Activated CD4-positive, alpha-beta T cell treated with anti-CD3 and anti-CD28 coated beads, Interleukin-2, amount 10 ng/mL, durations not matched to agents 24 days and 14 days (primary cell): ENCODE data around the gene PHACTR3. TPM values are rescaled to one million over a fixed set of nuclear protein-coding genes. Genes with fewer than 3 reads are reported as not detected.

Source experiments
- DNase-seq: peaks from one replicate; pipeline ENCODE4 v3.0.0; 2022
- H3K27ac Mint-ChIP-seq: one replicate; pipeline ENCODE4 v1.8.0; 2022; ENCODE audit warnings: mild to moderate bottlenecking, mixed read lengths
- H3K27me3 Mint-ChIP-seq: one replicate; pipeline ENCODE4 v1.8.0; 2022; ENCODE audit warnings: mixed read lengths
- H3K36me3 Mint-ChIP-seq: one replicate; pipeline ENCODE4 v1.8.0; 2022; ENCODE audit warnings: low read depth, mild to moderate bottlenecking, mixed read lengths
- H3K4me1 Mint-ChIP-seq: one replicate; pipeline ENCODE4 v1.8.0; 2021; ENCODE audit warnings: mixed read lengths
- H3K4me3 Mint-ChIP-seq: one replicate; pipeline ENCODE4 v1.8.0; 2022; ENCODE audit warnings: mild to moderate bottlenecking, moderate library complexity, mixed read lengths
- H3K9me3 Mint-ChIP-seq: one replicate; pipeline ENCODE4 v1.8.0; 2021; ENCODE audit warnings: mixed read lengths
- intact Hi-C: fragments of 100-400 bp; cut with micrococcal nuclease; formaldehyde crosslinking; loops from one replicate; pipeline ENCODE4 v1.15.1; 2023
- total RNA-seq: library from RNA; stranded (reverse); gene quantifications from 2 replicates; pipeline ENCODE4 v1.2.3, GENCODE V29; 2022

The PHACTR3 gene
- total RNA-seq, 1 donor from 2014 or later: not detected

GRCh38 chr20:59693587-59693986 lies 89.2 kb downstream of the PHACTR3 start:
- Mint-ChIP-seq H3K27me3 (peaks cover 4% of the 10 kb centered on the region), H3K27ac (no peak overlapping the region), H3K9me3 (no peaks in the 10 kb centered on the region), H3K36me3 (no peaks in the 10 kb centered on the region), H3K4me1 (no peaks in the 10 kb centered on the region), H3K4me3 (no peak overlapping the region)
- intact Hi-C loops: no loop called here
- DNase-seq: no peak

- DNase-seq: no peak
- intact Hi-C loops: no loop called here
- Mint-ChIP-seq H3K27me3 (peaks cover 4% of the 10 kb centered on the region), H3K9me3 (no peaks in the 10 kb centered on the region), H3K36me3 (no peaks in the 10 kb centered on the region), H3K27ac (no peak overlapping the region), H3K4me3 (no peak overlapping the region), H3K4me1 (no peaks in the 10 kb centered on the region)
Measured at GRCh38 chr20:59696476-59696875, 92.1 kb downstream of the PHACTR3 start.

GRCh38 chr20:59697068-59697467 lies 92.7 kb downstream of the PHACTR3 start:
- H3K9me3 Mint-ChIP-seq: no peaks in the 10 kb centered on the region
- H3K27ac Mint-ChIP-seq: no peak overlapping the region
- intact Hi-C loops: no loop called here
- H3K36me3 Mint-ChIP-seq: no peaks in the 10 kb centered on the region
- H3K4me3 Mint-ChIP-seq: no peak overlapping the region
- H3K4me1 Mint-ChIP-seq: no peaks in the 10 kb centered on the region
- H3K27me3 Mint-ChIP-seq: peaks cover 4% of the 10 kb centered on the region
- no peak for DNase-seq

GRCh38 chr20:59698598-59698997 lies 94.3 kb downstream of the PHACTR3 start:
- no peak overlapping the region for H3K27ac Mint-ChIP-seq
- H3K4me1 Mint-ChIP-seq: no peaks in the 10 kb centered on the region
- H3K4me3 Mint-ChIP-seq: no peak overlapping the region
- no peaks in the 10 kb centered on the region for H3K9me3 Mint-ChIP-seq
- no peak for DNase-seq
- intact Hi-C loops: no loop called here
- peaks cover 6% of the 10 kb centered on the region for H3K27me3 Mint-ChIP-seq
- no peaks in the 10 kb centered on the region for H3K36me3 Mint-ChIP-seq

GRCh38 chr20:59701236-59701635 lies 96.9 kb downstream of the PHACTR3 start:
- Mint-ChIP-seq H3K4me1 (no peaks in the 10 kb centered on the region), H3K9me3 (no peaks in the 10 kb centered on the region), H3K4me3 (no peak overlapping the region), H3K27me3 (peaks cover 4% of the 10 kb centered on the region), H3K36me3 (no peaks in the 10 kb centered on the region), H3K27ac (no peak overlapping the region)
- no peak for DNase-seq
- intact Hi-C loops: no loop called here

- H3K4me3 Mint-ChIP-seq: no peak overlapping the region
- no peak overlapping the region for H3K27ac Mint-ChIP-seq
- no peaks in the 10 kb centered on the region for H3K36me3 Mint-ChIP-seq
- H3K9me3 Mint-ChIP-seq: no peaks in the 10 kb centered on the region
- H3K27me3 Mint-ChIP-seq: peaks cover 4% of the 10 kb centered on the region
- intact Hi-C loops: no loop called here
- no peak for DNase-seq
- no peaks in the 10 kb centered on the region for H3K4me1 Mint-ChIP-seq
Measured at GRCh38 chr20:59703046-59703445, 98.7 kb downstream of the PHACTR3 start.

- Mint-ChIP-seq H3K36me3 (no peaks in the 10 kb centered on the region), H3K4me3 (no peak overlapping the region), H3K9me3 (no peaks in the 10 kb centered on the region), H3K27me3 (peaks cover 4% of the 10 kb centered on the region), H3K27ac (no peak overlapping the region), H3K4me1 (no peaks in the 10 kb centered on the region)
- intact Hi-C loops: no loop called here
- DNase-seq: no peak
Measured at GRCh38 chr20:59705651-59706399, 101.5 kb downstream of the PHACTR3 start.

- Mint-ChIP-seq H3K9me3 (no peaks in the 10 kb centered on the region), H3K27ac (no peak overlapping the region), H3K36me3 (no peaks in the 10 kb centered on the region), H3K4me1 (no peaks in the 10 kb centered on the region), H3K4me3 (no peak overlapping the region), H3K27me3 (peaks cover 4% of the 10 kb centered on the region)
- intact Hi-C loops: no loop called here
- DNase-seq: no peak
Measured at GRCh38 chr20:59706400-59706693, 102.0 kb downstream of the PHACTR3 start.

- Mint-ChIP-seq H3K27me3 (no peaks in the 10 kb centered on the region), H3K4me1 (no peaks in the 10 kb centered on the region), H3K4me3 (no peak overlapping the region), H3K27ac (no peak overlapping the region), H3K9me3 (no peaks in the 10 kb centered on the region), H3K36me3 (no peaks in the 10 kb centered on the region)
- no peak for DNase-seq
- intact Hi-C loops: no loop called here
Measured at GRCh38 chr20:59708326-59708725, 104.0 kb downstream of the PHACTR3 start.

GRCh38 chr20:59709636-59710035 lies 105.3 kb downstream of the PHACTR3 start:
- Mint-ChIP-seq H3K27me3 (no peaks in the 10 kb centered on the region), H3K27ac (no peak overlapping the region), H3K4me3 (no peak overlapping the region), H3K4me1 (no peaks in the 10 kb centered on the region), H3K36me3 (no peaks in the 10 kb centered on the region), H3K9me3 (no peaks in the 10 kb centered on the region)
- intact Hi-C loops: no loop called here
- DNase-seq: no peak

- Mint-ChIP-seq H3K27ac (no peak overlapping the region), H3K9me3 (no peaks in the 10 kb centered on the region), H3K27me3 (peaks cover 5% of the 10 kb centered on the region), H3K36me3 (no peaks in the 10 kb centered on the region), H3K4me3 (no peak overlapping the region), H3K4me1 (no peaks in the 10 kb centered on the region)
- intact Hi-C loops: no loop called here
- DNase-seq: no peak
Measured at GRCh38 chr20:59718071-59718470, 113.7 kb downstream of the PHACTR3 start.

GRCh38 chr20:59718751-59719150 lies 114.4 kb downstream of the PHACTR3 start:
- Mint-ChIP-seq H3K36me3 (no peaks in the 10 kb centered on the region), H3K4me1 (no peaks in the 10 kb centered on the region), H3K27me3 (peaks cover 5% of the 10 kb centered on the region), H3K4me3 (no peak overlapping the region), H3K9me3 (no peaks in the 10 kb centered on the region), H3K27ac (no peak overlapping the region)
- DNase-seq: no peak
- intact Hi-C loops: no loop called here

- no peaks in the 10 kb centered on the region for H3K4me1 Mint-ChIP-seq
- peaks cover 5% of the 10 kb centered on the region for H3K27me3 Mint-ChIP-seq
- no peak for DNase-seq
- no peak overlapping the region for H3K27ac Mint-ChIP-seq
- no peaks in the 10 kb centered on the region for H3K9me3 Mint-ChIP-seq
- H3K36me3 Mint-ChIP-seq: no peaks in the 10 kb centered on the region
- no peak overlapping the region for H3K4me3 Mint-ChIP-seq
- intact Hi-C loops: no loop called here
Measured at GRCh38 chr20:59720013-59720412, 115.7 kb downstream of the PHACTR3 start.

GRCh38 chr20:59721386-59721785 lies 117.0 kb downstream of the PHACTR3 start:
- intact Hi-C loops: no loop called here
- Mint-ChIP-seq H3K4me3 (no peak overlapping the region), H3K4me1 (no peaks in the 10 kb centered on the region), H3K27ac (no peak overlapping the region), H3K27me3 (peaks cover 3% of the 10 kb centered on the region), H3K36me3 (no peaks in the 10 kb centered on the region), H3K9me3 (no peaks in the 10 kb centered on the region)
- DNase-seq: no peak

GRCh38 chr20:59723108-59723500 lies 118.8 kb downstream of the PHACTR3 start:
- DNase-seq: no peak
- Mint-ChIP-seq H3K36me3 (no peaks in the 10 kb centered on the region), H3K27me3 (no peaks in the 10 kb centered on the region), H3K4me1 (no peaks in the 10 kb centered on the region), H3K9me3 (no peaks in the 10 kb centered on the region), H3K27ac (no peak overlapping the region), H3K4me3 (no peak overlapping the region)
- intact Hi-C loops: no loop called here
